ENCODE data around the gene FGFR4. TPM values are rescaled to one million over a fixed set of nuclear protein-coding genes. Genes with fewer than 3 reads are reported as not detected.
A peak's percentile ranks its signal among the peaks of the same experiment; 100 is the strongest.

The FGFR4 gene
- total RNA-seq, 1 experiment from 2014 or later, result 291 TPM

DNA sequence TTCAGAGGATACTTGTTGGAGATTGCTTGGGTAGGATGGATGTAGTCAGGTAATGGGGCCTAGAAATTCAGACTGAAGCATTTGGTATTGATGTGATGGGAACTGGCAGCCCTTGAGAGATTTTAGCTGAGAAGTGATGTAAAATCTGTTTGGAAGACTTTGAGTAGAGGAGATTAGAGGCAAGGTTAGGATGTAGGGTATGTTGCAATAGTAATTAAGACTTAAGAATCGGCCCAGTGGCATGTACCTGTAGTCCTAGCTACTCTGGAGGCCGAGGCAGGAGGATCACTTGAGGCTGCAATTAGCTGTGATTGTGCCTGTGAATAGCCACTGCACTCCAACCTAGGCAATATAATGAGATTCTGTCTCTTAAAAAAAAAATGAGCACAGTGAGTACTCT, 53.6 kb downstream of the FGFR4 start:
- no peak for DNase-seq
- no peak overlapping the region for H3K27ac Mint-ChIP-seq (ENCODE audit: unreplicated experiment)
- H3K36me3 Mint-ChIP-seq (ENCODE audit: insufficient read depth, unreplicated experiment), result peaks cover 61% of the 10 kb centered on the region
- TF ChIP-seq, protein P1, sequence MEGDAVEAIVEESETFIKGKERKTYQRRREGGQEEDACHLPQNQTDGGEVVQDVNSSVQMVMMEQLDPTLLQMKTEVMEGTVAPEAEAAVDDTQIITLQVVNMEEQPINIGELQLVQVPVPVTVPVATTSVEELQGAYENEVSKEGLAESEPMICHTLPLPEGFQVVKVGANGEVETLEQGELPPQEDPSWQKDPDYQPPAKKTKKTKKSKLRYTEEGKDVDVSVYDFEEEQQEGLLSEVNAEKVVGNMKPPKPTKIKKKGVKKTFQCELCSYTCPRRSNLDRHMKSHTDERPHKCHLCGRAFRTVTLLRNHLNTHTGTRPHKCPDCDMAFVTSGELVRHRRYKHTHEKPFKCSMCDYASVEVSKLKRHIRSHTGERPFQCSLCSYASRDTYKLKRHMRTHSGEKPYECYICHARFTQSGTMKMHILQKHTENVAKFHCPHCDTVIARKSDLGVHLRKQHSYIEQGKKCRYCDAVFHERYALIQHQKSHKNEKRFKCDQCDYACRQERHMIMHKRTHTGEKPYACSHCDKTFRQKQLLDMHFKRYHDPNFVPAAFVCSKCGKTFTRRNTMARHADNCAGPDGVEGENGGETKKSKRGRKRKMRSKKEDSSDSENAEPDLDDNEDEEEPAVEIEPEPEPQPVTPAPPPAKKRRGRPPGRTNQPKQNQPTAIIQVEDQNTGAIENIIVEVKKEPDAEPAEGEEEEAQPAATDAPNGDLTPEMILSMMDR (IDR thresholded peaks at IDR 0.05; ENCODE audit: unreplicated experiment), result no peak
- BruUV-seq (replicated peaks), result no TSS peak
- CTCF ChIA-PET, result interaction anchor here (1.2 kb wide), 1 partner anchor 53 kb away, joined by 3 read pairs; the partner anchor contains the start of gene FGFR4
- peaks cover 6% of the 10 kb centered on the region for H3K4me1 Mint-ChIP-seq (ENCODE audit: low read depth, unreplicated experiment)
- H3K4me3 Mint-ChIP-seq (ENCODE audit: low read depth, unreplicated experiment), result no peak overlapping the region
- intact Hi-C loops (cut with micrococcal nuclease; ENCODE audit: unreplicated experiment), result no loop called here
- no peaks in the 10 kb centered on the region for H3K9me3 Mint-ChIP-seq (ENCODE audit: low read depth, unreplicated experiment)
- H3K27me3 Mint-ChIP-seq (ENCODE audit: unreplicated experiment), result no peaks in the 10 kb centered on the region

DNA sequence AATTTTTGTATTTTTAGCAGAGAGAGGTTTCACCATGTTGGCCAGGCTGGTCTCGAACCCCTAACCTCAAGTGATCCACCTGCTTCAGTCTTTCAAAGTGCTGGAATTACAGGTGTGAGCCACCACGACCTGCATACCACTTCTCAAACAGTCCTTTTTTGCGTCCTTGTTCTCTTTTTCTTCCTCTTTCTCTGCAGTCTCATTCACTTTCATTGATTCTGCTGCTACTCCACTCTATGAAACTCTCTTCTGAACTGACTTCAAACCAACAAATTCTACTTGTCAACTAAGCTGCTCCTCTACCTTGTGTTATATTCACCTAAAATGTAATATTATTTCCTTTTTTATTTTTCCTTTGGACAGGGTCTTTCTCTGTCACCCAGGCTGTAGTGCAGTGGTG, 54.8 kb downstream of the FGFR4 start:
- TF ChIP-seq, protein P1 (IDR thresholded peaks at IDR 0.05; ENCODE audit: unreplicated experiment), result no peak
- Mint-ChIP-seq H3K4me3 (ENCODE audit: low read depth, unreplicated experiment) (no peak overlapping the region), H3K27ac (ENCODE audit: unreplicated experiment) (no peak overlapping the region), H3K9me3 (ENCODE audit: low read depth, unreplicated experiment) (no peaks in the 10 kb centered on the region), H3K27me3 (ENCODE audit: unreplicated experiment) (no peaks in the 10 kb centered on the region), H3K36me3 (ENCODE audit: insufficient read depth, unreplicated experiment) (peaks cover 50% of the 10 kb centered on the region), H3K4me1 (ENCODE audit: low read depth, unreplicated experiment) (no peaks in the 10 kb centered on the region)
- intact Hi-C loops (cut with micrococcal nuclease; ENCODE audit: unreplicated experiment), result no loop called here
- no peak for DNase-seq
- no TSS peak for BruUV-seq (replicated peaks)
- CTCF ChIA-PET, result no interaction called here

DNA sequence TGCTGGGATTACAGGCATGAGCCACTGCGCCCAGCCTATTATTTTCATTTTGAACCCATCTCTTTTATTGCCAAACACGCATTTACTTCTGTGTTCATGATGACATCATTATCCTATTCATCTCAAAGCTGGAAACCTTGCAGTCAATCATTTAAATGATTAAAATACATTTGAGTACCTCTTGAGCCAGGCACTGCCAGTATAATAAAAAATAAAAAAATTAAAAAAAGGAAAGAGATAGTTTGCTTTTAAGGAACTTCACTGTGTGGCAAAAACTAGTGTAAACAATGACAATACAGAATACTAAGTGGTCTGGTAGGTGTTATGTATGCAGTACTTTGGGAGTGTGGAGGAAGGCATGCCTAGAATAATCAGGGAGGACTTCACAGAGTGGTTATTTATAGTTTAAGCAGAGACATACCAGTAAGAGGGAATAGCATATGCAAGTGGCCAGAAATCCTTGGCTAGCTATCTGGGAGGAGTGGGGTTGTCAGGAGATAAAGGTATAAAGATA, 55.4 kb downstream of the FGFR4 start:
- Mint-ChIP-seq H3K4me1 (ENCODE audit: low read depth, unreplicated experiment) (no peaks in the 10 kb centered on the region), H3K9me3 (ENCODE audit: low read depth, unreplicated experiment) (no peaks in the 10 kb centered on the region), H3K27me3 (ENCODE audit: unreplicated experiment) (no peaks in the 10 kb centered on the region), H3K4me3 (ENCODE audit: low read depth, unreplicated experiment) (no peak overlapping the region), H3K36me3 (ENCODE audit: insufficient read depth, unreplicated experiment) (peaks cover 47% of the 10 kb centered on the region), H3K27ac (ENCODE audit: unreplicated experiment) (peak overlapping the region; percentile 13)
- TF ChIP-seq, protein P1 (IDR thresholded peaks at IDR 0.05; ENCODE audit: unreplicated experiment), result no peak
- CTCF ChIA-PET, result no interaction called here
- BruUV-seq (replicated peaks), result no TSS peak
- intact Hi-C loops (cut with micrococcal nuclease; ENCODE audit: unreplicated experiment), result no loop called here
- no peak for DNase-seq

DNA sequence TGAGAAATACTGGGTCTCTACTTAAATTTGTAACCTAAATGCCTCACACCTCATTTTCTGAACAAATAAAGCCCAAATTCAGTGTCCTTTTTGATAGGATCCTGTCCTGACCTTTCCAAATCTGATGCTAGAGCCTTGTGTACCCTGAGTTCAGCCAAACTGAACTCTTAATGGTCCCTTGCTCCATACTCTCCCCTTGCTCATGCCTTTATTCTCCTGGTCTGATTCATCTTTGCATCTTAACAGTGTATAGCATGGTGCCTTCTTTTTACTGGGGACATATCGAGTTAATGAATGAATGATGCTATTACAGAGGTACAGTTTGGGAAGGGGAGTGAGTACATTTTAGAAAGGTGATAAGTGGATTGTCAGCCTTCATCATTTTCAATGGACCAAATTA, 56.1 kb downstream of the FGFR4 start:
- Mint-ChIP-seq H3K36me3 (ENCODE audit: insufficient read depth, unreplicated experiment) (peaks cover 47% of the 10 kb centered on the region), H3K4me1 (ENCODE audit: low read depth, unreplicated experiment) (no peaks in the 10 kb centered on the region), H3K9me3 (ENCODE audit: low read depth, unreplicated experiment) (no peaks in the 10 kb centered on the region), H3K4me3 (ENCODE audit: low read depth, unreplicated experiment) (no peak overlapping the region), H3K27ac (ENCODE audit: unreplicated experiment) (peak overlapping the region; percentile 13), H3K27me3 (ENCODE audit: unreplicated experiment) (no peaks in the 10 kb centered on the region)
- intact Hi-C loops (cut with micrococcal nuclease; ENCODE audit: unreplicated experiment), result no loop called here
- BruUV-seq (replicated peaks), result no TSS peak
- no peak for DNase-seq
- TF ChIP-seq, protein P1 (IDR thresholded peaks at IDR 0.05; ENCODE audit: unreplicated experiment), result no peak
- CTCF ChIA-PET, result interaction anchor here (0.7 kb wide), 1 partner anchor 19 kb away, joined by 9 read pairs; no protein-coding TSS in a partner anchor

Measured in Calu3 (cell line).